Kidney (tissue), 14 donors: ENCODE measurements around the gene CRP. TPM values are rescaled to one million over a fixed set of nuclear protein-coding genes. Genes with fewer than 3 reads are reported as not detected.

ENCODE experiments used
- DNase-seq, 5 donors: peaks; one replicate each; pipeline ENCODE4 v3.0.0-alpha.2; 2013 to 2020
- FAIRE-seq: peaks from 2 replicates; lab custom pipeline; 2012; peaks lifted over from hg19 to GRCh38; lab: Jason Lieb, UNC
- H3K27ac ChIP-seq, 2 donors: one replicate each; pipeline ENCODE4 v1.7.0; 2013; ENCODE audit warnings: low read depth in 2 of 2, low read length in 2 of 2, inconsistent platforms in 1 of 2
- H3K27me3 ChIP-seq: one replicate; pipeline ENCODE4 v1.7.1; 2013; ENCODE audit warnings: low read length, inconsistent platforms; ENCODE audit not compliant: control insufficient read depth, insufficient read depth
- H3K36me3 ChIP-seq, 3 donors: one replicate each; pipeline versions ENCODE4 v1.7.0 to v1.7.1; 2013; ENCODE audit warnings: low read length in 3 of 3, control low read depth in 1 of 3, inconsistent platforms in 1 of 3; ENCODE audit not compliant: insufficient read depth in 3 of 3, control insufficient read depth in 2 of 3
- H3K4me1 ChIP-seq, 3 donors: one replicate each; pipeline versions ENCODE4 v1.7.0 to v1.7.1; 2013; ENCODE audit warnings: low read length in 3 of 3, inconsistent platforms in 1 of 3, low read depth in 1 of 3; ENCODE audit not compliant: control insufficient read depth in 2 of 3, insufficient read depth in 2 of 3
- H3K4me3 ChIP-seq, 3 donors: one replicate each; pipeline versions ENCODE4 v1.7.0 to v1.8.1; 2013; ENCODE audit warnings: low read length in 3 of 3, control low read depth in 1 of 3, inconsistent platforms in 1 of 3
- H3K9ac ChIP-seq, 3 donors: one replicate each; pipeline versions ENCODE4 v1.7.0 to v1.7.1; 2013; ENCODE audit warnings: low read length in 3 of 3, control low read depth in 1 of 3, inconsistent platforms in 1 of 3
- H3K9me3 ChIP-seq, 3 donors: one replicate each; pipeline versions ENCODE4 v1.7.0 to v1.7.1; 2013; ENCODE audit warnings: low read length in 3 of 3, control low read depth in 1 of 3, inconsistent platforms in 1 of 3; ENCODE audit not compliant: control insufficient read depth in 2 of 3, insufficient read depth in 1 of 3
- CTCF ChIP-seq: IDR thresholded peaks from 3 replicates; pipeline ENCODE4 v1.5.1; 2012; ENCODE audit warnings: mild to moderate bottlenecking, moderate library complexity, borderline replicate concordance; ENCODE audit not compliant: insufficient read depth; ENCODE audit errors: extremely low read depth
- intact Hi-C: fragments of 100-400 bp; cut with DNase I; formaldehyde crosslinking; loops from one replicate; pipeline ENCODE4 v1.11.1; 2022
- polyA plus RNA-seq: library from polyadenylated mRNA; stranded (reverse); fragments of 350-450 nt; fragmentation: Illumina TruSeq; extraction: RNeasy Lipid Tissue Mini Kit (QIAGEN cat#74804); gene quantifications from one replicate; pipeline ENCODE4 v1.2.3, GENCODE V29; 2014; ENCODE audit warnings: low read depth, low replicate concordance; ENCODE audit not compliant: insufficient read depth
- total RNA-seq: library from RNA; stranded (reverse); fragmentation: NEBNext Ultra II Directional; extraction: Animal tissue kit (Norgen Biotek cat#: 25700); gene quantifications from one replicate; pipeline ENCODE4 v1.2.1, GENCODE V29; 2021
- donor health status: control.
- donor health status: control.
- donor health status: control.
- donor health status: control.
- donor health status: control.
- donor health status: DM: yes; HTN: yes; CAD: no.
- donor health status: Normal renal cell carcinoma (clear cell type).

Gene CRP
- total and polyA plus RNA-seq, 2 donors from 2014 or later, result not detected

- FAIRE-seq, result no peak
- H3K36me3 ChIP-seq, result no peaks in the 10 kb centered on the region
- no peaks in the 10 kb centered on the region for H3K9me3 ChIP-seq
- peaks cover 0 to 9% (median 7%) of the 10 kb centered on the region in 3 donors for H3K4me1 ChIP-seq
- H3K27ac ChIP-seq, result no peak overlapping the region
- DNase-seq, result no peak
- H3K4me3 ChIP-seq, result no peak overlapping the region
- no peak overlapping the region for H3K9ac ChIP-seq
- H3K27me3 ChIP-seq, result no peaks in the 10 kb centered on the region
- TF ChIP-seq CTCF, result no peak
- intact Hi-C loops, result no loop called here
These were observed 41.1 kb upstream of the CRP start for GRCh38 chr1:159755451-159756007.

- Histone ChIP-seq H3K27ac (peak overlapping the region; percentile 51 to 88), H3K9ac (no peak overlapping the region), H3K27me3 (no peaks in the 10 kb centered on the region), H3K4me1 (peaks cover 0 to 9% (median 7%) of the 10 kb centered on the region in 3 donors), H3K9me3 (no peaks in the 10 kb centered on the region), H3K36me3 (no peaks in the 10 kb centered on the region), H3K4me3 (peak overlapping the region in 1 of 3 donors; percentile 10)
- no peak for TF ChIP-seq CTCF
- FAIRE-seq (peak; percentile 61), DNase-seq (peak in 2 of 5 donors; percentile 13 to 30)
- intact Hi-C loops, result no loop called here
These were observed 39.0 kb upstream of the CRP start for GRCh38 chr1:159753386-159753785.

GRCh38 chr1:159752135-159752580 lies 37.8 kb upstream of the CRP start:
- no peak overlapping the region for H3K4me3 ChIP-seq
- H3K9ac ChIP-seq, result no peak overlapping the region
- FAIRE-seq (no peak), DNase-seq (peak in 2 of 5 donors; percentile 31 to 82)
- no peaks in the 10 kb centered on the region for H3K27me3 ChIP-seq
- H3K36me3 ChIP-seq, result no peaks in the 10 kb centered on the region
- intact Hi-C loops, result no loop called here
- no peaks in the 10 kb centered on the region for H3K9me3 ChIP-seq
- H3K27ac ChIP-seq, result peak overlapping the region; percentile 51 to 88
- peaks cover 0 to 9% (median 7%) of the 10 kb centered on the region in 3 donors for H3K4me1 ChIP-seq
- no peak for TF ChIP-seq CTCF
